ENCODE results near the gene BTBD9.

- TF ChIP-seq YY1 (IDR thresholded peaks at IDR 0.05; ENCODE audit: insufficient read depth, insufficient read length) (no peak), SUZ12 (IDR thresholded peaks at IDR 0.05; ENCODE audit: extremely low read depth, insufficient read depth, insufficient read length) (no peak), ZNF274 (IDR thresholded peaks at IDR 0.05; ENCODE audit: low read depth, low read length) (no peak)
Observed at GRCh38 chr6:38146021-38146733, 493.6 kb downstream of the BTBD9 start.

Data from NT2/D1 (cell line).